Measurements from ENCODE around the gene TRIM8.
A peak's percentile ranks its signal among the peaks of the same experiment; 100 is the strongest.

The TRIM8 gene

DNA sequence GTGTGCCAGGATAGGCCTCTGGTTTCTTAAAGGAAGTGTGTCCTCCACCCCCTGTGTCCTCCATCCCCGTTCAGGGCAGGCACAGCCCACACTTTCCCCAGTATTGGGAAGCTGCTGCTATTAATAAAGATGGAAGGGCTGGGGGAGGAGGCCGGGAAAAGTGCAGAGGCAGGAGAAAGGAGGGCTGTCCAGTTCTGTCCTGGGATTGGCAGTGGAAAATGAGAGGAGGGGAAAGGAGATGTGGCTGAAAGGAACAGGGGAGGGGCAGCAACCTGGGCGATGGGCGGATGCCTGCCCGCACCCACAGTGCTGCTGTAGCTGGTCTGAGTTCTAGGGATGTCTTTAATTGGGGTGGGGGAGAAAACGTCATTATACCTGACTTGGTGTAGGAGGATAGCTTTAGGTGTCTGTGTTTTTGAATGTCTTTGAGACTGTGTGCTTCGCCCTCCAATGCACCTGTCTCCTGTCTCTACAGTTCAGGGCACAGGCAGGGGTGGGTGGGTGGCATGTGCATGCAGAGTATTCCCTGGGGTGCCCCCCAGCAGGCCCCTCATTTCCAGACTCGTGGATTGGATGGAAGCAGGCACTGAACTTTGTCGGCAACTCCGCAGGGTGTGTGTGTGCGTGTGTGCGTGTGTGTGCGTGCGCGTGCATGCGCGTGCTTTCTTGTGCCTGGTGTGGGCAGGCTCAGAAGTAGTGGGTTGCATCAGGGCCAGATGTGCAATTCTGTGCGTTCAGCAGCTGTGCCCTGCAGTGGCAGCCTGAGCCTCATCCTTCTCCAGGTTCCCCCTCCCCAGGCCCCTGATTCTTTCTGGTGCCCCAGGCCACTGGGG lies 2.5 kb downstream of the TRIM8 start:
- peak overlapping the region; percentile 81 for H3K4me3 ChIP-seq (replicated peaks; ENCODE audit: insufficient read depth, low read length)
- peak overlapping the region; percentile 95 for H3K27ac ChIP-seq (replicated peaks)
- peak; percentile 87 to 89 for DNase-seq (ENCODE audit: low read depth in 1 of 2, low spot score in 1 of 2)
- TF ChIP-seq, protein P1, sequence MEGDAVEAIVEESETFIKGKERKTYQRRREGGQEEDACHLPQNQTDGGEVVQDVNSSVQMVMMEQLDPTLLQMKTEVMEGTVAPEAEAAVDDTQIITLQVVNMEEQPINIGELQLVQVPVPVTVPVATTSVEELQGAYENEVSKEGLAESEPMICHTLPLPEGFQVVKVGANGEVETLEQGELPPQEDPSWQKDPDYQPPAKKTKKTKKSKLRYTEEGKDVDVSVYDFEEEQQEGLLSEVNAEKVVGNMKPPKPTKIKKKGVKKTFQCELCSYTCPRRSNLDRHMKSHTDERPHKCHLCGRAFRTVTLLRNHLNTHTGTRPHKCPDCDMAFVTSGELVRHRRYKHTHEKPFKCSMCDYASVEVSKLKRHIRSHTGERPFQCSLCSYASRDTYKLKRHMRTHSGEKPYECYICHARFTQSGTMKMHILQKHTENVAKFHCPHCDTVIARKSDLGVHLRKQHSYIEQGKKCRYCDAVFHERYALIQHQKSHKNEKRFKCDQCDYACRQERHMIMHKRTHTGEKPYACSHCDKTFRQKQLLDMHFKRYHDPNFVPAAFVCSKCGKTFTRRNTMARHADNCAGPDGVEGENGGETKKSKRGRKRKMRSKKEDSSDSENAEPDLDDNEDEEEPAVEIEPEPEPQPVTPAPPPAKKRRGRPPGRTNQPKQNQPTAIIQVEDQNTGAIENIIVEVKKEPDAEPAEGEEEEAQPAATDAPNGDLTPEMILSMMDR (IDR thresholded peaks at IDR 0.05; ENCODE audit: insufficient read depth, low read length) = no peak
- peak; percentile 59 for TF ChIP-seq POLR2AphosphoS5 (IDR thresholded peaks at IDR 0.05; ENCODE audit: low read depth)
- H3K27me3 ChIP-seq (ENCODE audit: insufficient read depth, poor library complexity, severe bottlenecking) = no peaks in the 10 kb centered on the region

DNA sequence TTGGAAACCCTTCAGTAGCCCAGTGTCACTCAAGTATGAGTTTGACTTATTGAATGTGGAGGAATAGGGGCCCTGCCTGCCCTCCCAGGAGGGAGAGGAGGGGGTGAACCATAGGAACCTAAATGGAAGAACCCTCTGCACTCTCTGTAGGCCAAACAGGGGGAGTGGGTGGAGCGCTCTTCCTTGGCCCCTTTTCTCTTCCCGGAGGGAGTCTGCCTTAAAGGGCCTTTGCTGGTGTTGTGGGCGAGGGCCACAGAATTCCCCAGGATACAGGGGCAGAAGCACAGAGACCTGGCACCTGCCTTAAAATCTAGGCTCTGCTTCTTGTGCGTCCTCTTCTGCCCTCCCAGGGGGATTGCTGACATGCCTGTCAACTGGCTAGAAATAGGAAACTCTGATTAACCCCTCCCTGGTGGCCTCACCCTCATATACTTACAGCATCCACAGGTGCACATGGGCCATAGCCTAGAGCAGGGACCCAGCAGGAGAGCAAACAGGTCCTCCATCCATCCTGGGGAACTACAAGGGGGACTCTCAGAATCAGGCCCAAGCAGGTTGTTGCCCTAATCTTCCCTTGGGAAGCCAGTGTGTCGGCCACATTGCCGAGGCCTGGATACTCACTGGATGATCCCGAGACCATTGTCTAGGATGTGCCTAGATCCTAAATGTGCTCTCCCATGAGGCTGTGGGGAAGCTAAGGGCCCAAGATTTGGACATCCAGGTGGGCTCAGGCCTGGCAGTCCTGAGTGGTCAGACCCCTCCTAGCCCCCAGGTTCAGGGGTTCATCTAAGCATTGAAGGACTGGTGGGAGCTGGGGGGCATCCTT lies 3.4 kb downstream of the TRIM8 start:
- no peak for DNase-seq (ENCODE audit: low read depth in 1 of 2, low spot score in 1 of 2)
- TF ChIP-seq, protein P1 (IDR thresholded peaks at IDR 0.05; ENCODE audit: insufficient read depth, low read length) = no peak
- TF ChIP-seq SPI1 (IDR thresholded peaks at IDR 0.05; ENCODE audit: borderline replicate concordance, low read depth) (no peak), REST (IDR thresholded peaks at IDR 0.05; ENCODE audit: insufficient replicate concordance, low read depth) (no peak), POLR2AphosphoS5 (IDR thresholded peaks at IDR 0.05; ENCODE audit: low read depth) (no peak), GABPA (IDR thresholded peaks at IDR 0.05; ENCODE audit: low read depth) (no peak)
- Histone ChIP-seq H3K27ac (replicated peaks) (peak overlapping the region; percentile 95), H3K27me3 (ENCODE audit: insufficient read depth, poor library complexity, severe bottlenecking) (no peaks in the 10 kb centered on the region), H3K4me3 (replicated peaks; ENCODE audit: insufficient read depth, low read length) (peak overlapping the region; percentile 81)

- Histone ChIP-seq H3K27ac (replicated peaks) (no peak overlapping the region), H3K4me3 (replicated peaks; ENCODE audit: insufficient read depth, low read length) (no peak overlapping the region), H3K27me3 (ENCODE audit: insufficient read depth, poor library complexity, severe bottlenecking) (no peaks in the 10 kb centered on the region)
These were observed 4.1 kb downstream of the TRIM8 start for GRCh38 chr10:102648269-102648888.

GRCh38 chr10:102648889-102649796 lies 4.9 kb downstream of the TRIM8 start:
- H3K4me3 ChIP-seq (replicated peaks; ENCODE audit: insufficient read depth, low read length) = no peak overlapping the region
- H3K27me3 ChIP-seq (ENCODE audit: insufficient read depth, poor library complexity, severe bottlenecking) = no peaks in the 10 kb centered on the region
- TF ChIP-seq POLR2AphosphoS5 (IDR thresholded peaks at IDR 0.05; ENCODE audit: low read depth) (no peak), REST (IDR thresholded peaks at IDR 0.05; ENCODE audit: insufficient replicate concordance, low read depth) (no peak), GABPA (IDR thresholded peaks at IDR 0.05; ENCODE audit: low read depth) (no peak)
- no peak for DNase-seq (ENCODE audit: low read depth in 1 of 2, low spot score in 1 of 2)
- no peak overlapping the region for H3K27ac ChIP-seq (replicated peaks)

More at GRCh38 chr10:102648269-102648888, 4.1 kb downstream of the TRIM8 start:
- TF ChIP-seq POLR2AphosphoS5 (IDR thresholded peaks at IDR 0.05; ENCODE audit: low read depth) = no peak
- no peak for TF ChIP-seq SPI1 (IDR thresholded peaks at IDR 0.05; ENCODE audit: borderline replicate concordance, low read depth)
- TF ChIP-seq GABPA (IDR thresholded peaks at IDR 0.05; ENCODE audit: low read depth) = no peak
- DNase-seq (ENCODE audit: low read depth in 1 of 2, low spot score in 1 of 2) = no peak

Measured in HL-60 (cell line).